Neural progenitor cell (in vitro differentiated cells): Measurements from ENCODE around the gene CLSTN2. TPM values are rescaled to one million over a fixed set of nuclear protein-coding genes. Genes with fewer than 3 reads are reported as not detected.

Experiments
- DNase-seq: peaks from one replicate; pipeline ENCODE4 v3.0.0-alpha.2; 2016; ENCODE audit warnings: low spot score
- H2AFZ ChIP-seq: fragments of 200-600 bp; sonication (generic); replicated peaks from 2 replicates; pipeline ENCODE4 v1.6.1; 2016; ENCODE audit warnings: antibody characterized with exemption
- H3F3A ChIP-seq: fragments of 200-600 bp; sonication (generic); 2 replicates; pipeline ENCODE4 v1.6.1; 2016; ENCODE audit warnings: antibody characterized with exemption, low read depth
- H3K27ac ChIP-seq: fragments of 200-600 bp; sonication (generic); 2 replicates; pipeline ENCODE4 v1.5.1; 2016; ENCODE audit warnings: mild to moderate bottlenecking
- H3K27me3 ChIP-seq: fragments of 200-600 bp; sonication (generic); 2 replicates; pipeline ENCODE4 v1.6.1; 2016; ENCODE audit warnings: mild to moderate bottlenecking, moderate library complexity
- H3K36me3 ChIP-seq: fragments of 200-600 bp; sonication (generic); 2 replicates; pipeline ENCODE4 v1.5.1; 2016
- H3K4me1 ChIP-seq: fragments of 200-600 bp; sonication (generic); 2 replicates; pipeline ENCODE4 v1.6.1; 2016; ENCODE audit warnings: mixed run types
- H3K4me2 ChIP-seq: fragments of 200-600 bp; sonication (generic); 2 replicates; pipeline ENCODE4 v1.6.1; 2016
- H3K4me3 ChIP-seq: fragments of 200-600 bp; sonication (generic); 2 replicates; pipeline ENCODE4 v1.5.1; 2016
- H3K79me2 ChIP-seq: fragments of 200-600 bp; sonication (generic); 2 replicates; pipeline ENCODE4 v1.6.1; 2016; ENCODE audit warnings: low read depth
- H3K9ac ChIP-seq: fragments of 200-600 bp; sonication (generic); 2 replicates; pipeline ENCODE4 v1.6.1; 2016
- H3K9me3 ChIP-seq: fragments of 200-600 bp; sonication (generic); 2 replicates; pipeline ENCODE4 v1.5.1; 2016; ENCODE audit warnings: low read depth
- H4K20me1 ChIP-seq: fragments of 200-600 bp; sonication (generic); 2 replicates; pipeline ENCODE4 v1.6.1; 2016; ENCODE audit warnings: low read depth
- H3K27ac Mint-ChIP-seq: 3 replicates; pipeline ENCODE4 v1.8.0; 2021; ENCODE audit warnings: mixed read lengths
- H3K27me3 Mint-ChIP-seq: 2 replicates; pipeline ENCODE4 v1.8.0; 2022; ENCODE audit warnings: low read depth, mild to moderate bottlenecking, inconsistent platforms, moderate library complexity, mixed read lengths; ENCODE audit not compliant: insufficient read depth
- H3K36me3 Mint-ChIP-seq: 3 replicates; pipeline ENCODE4 v1.8.0; 2021; ENCODE audit warnings: mixed read lengths
- H3K4me1 Mint-ChIP-seq: 3 replicates; pipeline ENCODE4 v1.8.0; 2021; ENCODE audit warnings: mixed read lengths
- H3K4me3 Mint-ChIP-seq: 3 replicates; pipeline ENCODE4 v1.8.0; 2021; ENCODE audit warnings: mild to moderate bottlenecking, moderate library complexity, mixed read lengths
- H3K9me3 Mint-ChIP-seq: 3 replicates; pipeline ENCODE4 v1.8.0; 2020; ENCODE audit warnings: mixed read lengths
- CTCF ChIP-seq: fragments of 200-600 bp; sonication (generic); IDR thresholded peaks from 2 replicates; pipeline ENCODE4 v1.5.1; 2017; ENCODE audit warnings: antibody characterized with exemption, mild to moderate bottlenecking
- EZH2 ChIP-seq: fragments of 200-600 bp; sonication (generic); IDR thresholded peaks from 2 replicates; pipeline ENCODE4 v1.6.1; 2017; ENCODE audit warnings: antibody characterized with exemption, mild to moderate bottlenecking, moderate library complexity
- EZH2phosphoT487 ChIP-seq: fragments of 200-600 bp; sonication (generic); IDR thresholded peaks from 2 replicates; pipeline ENCODE4 v1.6.1; 2017; ENCODE audit warnings: antibody characterized with exemption
- total RNA-seq: library from RNA; depleted of rRNA; stranded (reverse); fragments of >200 nt; gene quantifications from 2 replicates; pipeline ENCODE4 v1.2.3, GENCODE V29; 2015; ENCODE audit warnings: low replicate concordance

The CLSTN2 gene
- total RNA-seq, 1 donor from 2014 or later = 0.22 TPM

GRCh38 chr3:140563206-140563760 lies 628.3 kb downstream of the CLSTN2 start:
- H3K36me3 Mint-ChIP-seq = no peaks in the 10 kb centered on the region
- H3K4me2 ChIP-seq = no peak overlapping the region
- no peak overlapping the region for H3K4me3 ChIP-seq
- H3K4me3 Mint-ChIP-seq = no peak overlapping the region
- no peak overlapping the region for H2AFZ ChIP-seq
- no peaks in the 10 kb centered on the region for H3K79me2 ChIP-seq
- H3K9ac ChIP-seq = no peak overlapping the region
- peaks cover 6% of the 10 kb centered on the region for H3K27me3 Mint-ChIP-seq
- H3K9me3 ChIP-seq = no peaks in the 10 kb centered on the region
- H3K9me3 Mint-ChIP-seq = peaks cover 2% of the 10 kb centered on the region
- no peaks in the 10 kb centered on the region for H3K36me3 ChIP-seq
- no peaks in the 10 kb centered on the region for H4K20me1 ChIP-seq
- H3K4me1 Mint-ChIP-seq = no peaks in the 10 kb centered on the region
- no peak for TF ChIP-seq CTCF
- TF ChIP-seq EZH2 = no peak
- no peak for TF ChIP-seq EZH2phosphoT487
- DNase-seq = no peak
- no peaks in the 10 kb centered on the region for H3F3A ChIP-seq
- no peaks in the 10 kb centered on the region for H3K4me1 ChIP-seq
- H3K27ac ChIP-seq = no peak overlapping the region
- no peak overlapping the region for H3K27ac Mint-ChIP-seq
- H3K27me3 ChIP-seq = no peaks in the 10 kb centered on the region

- TF ChIP-seq EZH2phosphoT487 (no peak), EZH2 (no peak), CTCF (no peak)
- Mint-ChIP-seq H3K9me3 (no peaks in the 10 kb centered on the region), H3K36me3 (no peaks in the 10 kb centered on the region), H3K27me3 (peaks cover 2% of the 10 kb centered on the region), H3K4me3 (no peak overlapping the region), H3K4me1 (no peaks in the 10 kb centered on the region), H3K27ac (no peak overlapping the region)
- Histone ChIP-seq H3F3A (no peaks in the 10 kb centered on the region), H4K20me1 (no peaks in the 10 kb centered on the region), H3K9me3 (no peaks in the 10 kb centered on the region), H3K9ac (no peak overlapping the region), H3K27ac (no peak overlapping the region), H3K36me3 (no peaks in the 10 kb centered on the region), H2AFZ (no peak overlapping the region), H3K27me3 (no peaks in the 10 kb centered on the region), H3K4me1 (no peaks in the 10 kb centered on the region), H3K4me3 (no peak overlapping the region), H3K79me2 (no peaks in the 10 kb centered on the region), H3K4me2 (no peak overlapping the region)
- DNase-seq = no peak
Measured at GRCh38 chr3:140568131-140568530, 633.1 kb downstream of the CLSTN2 start.

GRCh38 chr3:140568842-140569520 lies 634.0 kb downstream of the CLSTN2 start:
- Histone ChIP-seq H3K4me1 (no peaks in the 10 kb centered on the region), H3K27ac (no peak overlapping the region), H4K20me1 (no peaks in the 10 kb centered on the region), H3K27me3 (no peaks in the 10 kb centered on the region), H2AFZ (no peak overlapping the region), H3K9me3 (no peaks in the 10 kb centered on the region), H3F3A (no peaks in the 10 kb centered on the region), H3K79me2 (no peaks in the 10 kb centered on the region), H3K36me3 (no peaks in the 10 kb centered on the region), H3K9ac (no peak overlapping the region), H3K4me2 (no peak overlapping the region), H3K4me3 (no peak overlapping the region)
- DNase-seq = no peak
- peaks cover 2% of the 10 kb centered on the region for H3K27me3 Mint-ChIP-seq
- H3K36me3 Mint-ChIP-seq = no peaks in the 10 kb centered on the region
- TF ChIP-seq CTCF (no peak), EZH2phosphoT487 (no peak), EZH2 (no peak)
- H3K27ac Mint-ChIP-seq = no peak overlapping the region
- H3K9me3 Mint-ChIP-seq = no peaks in the 10 kb centered on the region
- no peak overlapping the region for H3K4me3 Mint-ChIP-seq
- H3K4me1 Mint-ChIP-seq = no peaks in the 10 kb centered on the region
